Stomach smooth muscle (tissue), 2 donors: ENCODE data around the gene CNTN1.

Experiments
- H3K27ac ChIP-seq: one replicate; pipeline ENCODE4 v1.7.0; 2013; ENCODE audit warnings: mild to moderate bottlenecking, low read length, inconsistent platforms
- H3K27me3 ChIP-seq, 2 donors: one replicate each; pipeline ENCODE4 v1.7.0; 2013; ENCODE audit warnings: low read length in 2 of 2; ENCODE audit not compliant: insufficient read depth in 2 of 2, control insufficient read depth in 1 of 2
- H3K36me3 ChIP-seq, 2 donors: one replicate each; pipeline ENCODE4 v1.7.0; 2013; ENCODE audit warnings: low read length in 2 of 2; ENCODE audit not compliant: control insufficient read depth in 2 of 2, insufficient read depth in 2 of 2
- H3K4me1 ChIP-seq: one replicate; pipeline ENCODE4 v1.7.0; 2013; ENCODE audit warnings: low read length; ENCODE audit not compliant: control insufficient read depth, insufficient read depth
- H3K4me3 ChIP-seq, 2 donors: one replicate each; pipeline ENCODE4 v1.7.0; 2013; ENCODE audit warnings: low read length in 2 of 2
- H3K9ac ChIP-seq, 2 donors: one replicate each; pipeline ENCODE4 v1.7.0; 2013; ENCODE audit warnings: low read length in 2 of 2, mild to moderate bottlenecking in 1 of 2
- H3K9me3 ChIP-seq, 2 donors: one replicate each; pipeline ENCODE4 v1.7.0; 2013; ENCODE audit warnings: low read length in 2 of 2; ENCODE audit not compliant: control insufficient read depth in 2 of 2
- donor health status: healthy.
- donor health status: Pancreatic carcinoma.

The CNTN1 gene

DNA sequence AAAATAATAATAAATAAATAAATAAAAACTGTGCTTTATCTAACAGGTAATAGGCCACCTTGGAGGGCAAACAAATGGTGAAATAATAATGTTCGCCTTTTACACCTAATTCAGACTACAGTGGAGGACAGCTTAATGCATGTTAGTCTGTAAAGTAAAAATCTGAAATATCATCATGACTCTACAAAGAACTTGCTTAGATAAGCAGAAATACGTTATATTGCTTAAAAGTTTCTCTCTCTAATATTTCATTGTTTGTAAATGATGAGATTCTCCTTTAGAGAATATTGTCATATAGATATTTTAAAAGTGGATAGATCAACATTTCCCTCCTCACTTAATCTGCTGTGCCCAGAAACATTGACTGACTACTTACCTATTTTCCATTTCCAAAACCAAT, 397.2 kb downstream of the CNTN1 start:
- peaks cover 2 to 3% of the 10 kb centered on the region in 2 donors for H3K9me3 ChIP-seq
- no peaks in the 10 kb centered on the region for H3K4me1 ChIP-seq
- no peak overlapping the region for H3K9ac ChIP-seq
- H3K27me3 ChIP-seq: no peaks in the 10 kb centered on the region
- no peak overlapping the region for H3K4me3 ChIP-seq
- H3K36me3 ChIP-seq: no peaks in the 10 kb centered on the region
- H3K27ac ChIP-seq: no peak overlapping the region

DNA sequence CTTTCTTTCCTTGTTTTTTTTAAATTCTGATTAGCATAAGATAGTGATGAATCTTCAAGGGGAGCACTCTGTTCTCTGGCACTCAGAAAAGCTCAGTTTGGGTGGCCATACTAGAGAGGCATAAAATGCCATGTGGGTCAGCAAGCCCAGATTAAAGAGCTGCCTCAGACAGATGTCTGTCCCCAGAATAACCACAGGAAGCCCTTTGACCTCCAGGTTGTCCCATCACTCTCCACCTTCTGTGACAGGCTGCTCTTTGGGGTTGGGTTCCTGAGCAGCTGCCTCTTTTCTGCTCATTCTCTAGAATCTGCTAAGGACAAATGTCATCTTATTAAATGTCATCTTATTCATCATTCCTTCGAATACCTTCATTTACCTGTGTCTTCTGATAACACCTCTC, 399.9 kb downstream of the CNTN1 start:
- no peaks in the 10 kb centered on the region for H3K27me3 ChIP-seq

GRCh38 chr12:41096797-41097196, 404.6 kb downstream of the CNTN1 start:
- H3K4me1 ChIP-seq: no peaks in the 10 kb centered on the region
- no peak overlapping the region for H3K4me3 ChIP-seq
- no peaks in the 10 kb centered on the region for H3K36me3 ChIP-seq
- H3K27ac ChIP-seq: no peak overlapping the region
- no peaks in the 10 kb centered on the region for H3K27me3 ChIP-seq
- no peak overlapping the region for H3K9ac ChIP-seq
- peaks cover 2 to 3% of the 10 kb centered on the region in 2 donors for H3K9me3 ChIP-seq

More for the DNA sequence above, 399.9 kb downstream of the CNTN1 start:
- H3K9me3 ChIP-seq: peaks cover 2 to 3% of the 10 kb centered on the region in 2 donors
- H3K9ac ChIP-seq: no peak overlapping the region
- no peaks in the 10 kb centered on the region for H3K4me1 ChIP-seq
- H3K4me3 ChIP-seq: no peak overlapping the region
- H3K27ac ChIP-seq: no peak overlapping the region
- H3K36me3 ChIP-seq: no peaks in the 10 kb centered on the region

GRCh38 chr12:41100572-41100971, 408.3 kb downstream of the CNTN1 start:
- Histone ChIP-seq H3K9me3 (no peaks in the 10 kb centered on the region), H3K4me1 (no peaks in the 10 kb centered on the region), H3K4me3 (no peak overlapping the region), H3K9ac (no peak overlapping the region), H3K27ac (no peak overlapping the region), H3K27me3 (no peaks in the 10 kb centered on the region), H3K36me3 (no peaks in the 10 kb centered on the region)

GRCh38 chr12:41101806-41102205, 409.6 kb downstream of the CNTN1 start:
- no peaks in the 10 kb centered on the region for H3K36me3 ChIP-seq
- no peak overlapping the region for H3K27ac ChIP-seq

GRCh38 chr12:41103614-41104013, 411.4 kb downstream of the CNTN1 start:
- H3K36me3 ChIP-seq: no peaks in the 10 kb centered on the region
- H3K9ac ChIP-seq: no peak overlapping the region
- no peaks in the 10 kb centered on the region for H3K9me3 ChIP-seq
- no peak overlapping the region for H3K4me3 ChIP-seq
- H3K4me1 ChIP-seq: no peaks in the 10 kb centered on the region
- H3K27me3 ChIP-seq: no peaks in the 10 kb centered on the region
- no peak overlapping the region for H3K27ac ChIP-seq

More at GRCh38 chr12:41101806-41102205, 409.6 kb downstream of the CNTN1 start:
- Histone ChIP-seq H3K27me3 (no peaks in the 10 kb centered on the region), H3K4me1 (no peaks in the 10 kb centered on the region), H3K9ac (no peak overlapping the region), H3K4me3 (no peak overlapping the region), H3K9me3 (no peaks in the 10 kb centered on the region)

DNA sequence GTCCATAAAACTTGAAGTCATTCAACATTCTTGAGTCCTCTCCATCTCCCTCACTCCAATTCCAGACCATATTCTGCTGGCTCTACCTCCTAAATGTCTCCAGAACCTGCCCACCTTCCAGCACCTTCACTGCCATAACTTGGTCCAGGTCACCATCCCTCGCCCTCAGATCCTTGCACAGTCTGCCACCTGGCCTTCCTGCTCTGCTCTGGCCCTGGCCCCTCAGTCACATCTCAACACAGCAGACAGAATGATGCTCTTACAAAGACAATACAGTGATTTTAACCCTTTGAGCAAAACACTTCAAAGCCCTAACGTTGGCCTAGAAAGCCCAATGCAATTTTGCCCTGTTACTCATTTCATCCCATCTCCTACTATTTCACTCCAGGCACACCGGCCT, 414.1 kb downstream of the CNTN1 start:
- H3K4me3 ChIP-seq: no peak overlapping the region

GRCh38 chr12:41108032-41108431, 415.8 kb downstream of the CNTN1 start:
- H3K9me3 ChIP-seq: no peaks in the 10 kb centered on the region
- no peaks in the 10 kb centered on the region for H3K27me3 ChIP-seq
- H3K36me3 ChIP-seq: no peaks in the 10 kb centered on the region
- no peak overlapping the region for H3K27ac ChIP-seq
- H3K4me1 ChIP-seq: no peaks in the 10 kb centered on the region
- no peak overlapping the region for H3K4me3 ChIP-seq
- H3K9ac ChIP-seq: no peak overlapping the region

More for the DNA sequence above, 414.1 kb downstream of the CNTN1 start:
- no peaks in the 10 kb centered on the region for H3K4me1 ChIP-seq
- H3K9ac ChIP-seq: no peak overlapping the region
- H3K9me3 ChIP-seq: no peaks in the 10 kb centered on the region
- no peak overlapping the region for H3K27ac ChIP-seq
- no peaks in the 10 kb centered on the region for H3K36me3 ChIP-seq
- no peaks in the 10 kb centered on the region for H3K27me3 ChIP-seq

GRCh38 chr12:41112903-41113302, 420.7 kb downstream of the CNTN1 start:
- H3K27me3 ChIP-seq: no peaks in the 10 kb centered on the region
- no peaks in the 10 kb centered on the region for H3K9me3 ChIP-seq
- no peak overlapping the region for H3K4me3 ChIP-seq
- H3K36me3 ChIP-seq: no peaks in the 10 kb centered on the region
- H3K9ac ChIP-seq: no peak overlapping the region
- H3K27ac ChIP-seq: no peak overlapping the region
- no peaks in the 10 kb centered on the region for H3K4me1 ChIP-seq

DNA sequence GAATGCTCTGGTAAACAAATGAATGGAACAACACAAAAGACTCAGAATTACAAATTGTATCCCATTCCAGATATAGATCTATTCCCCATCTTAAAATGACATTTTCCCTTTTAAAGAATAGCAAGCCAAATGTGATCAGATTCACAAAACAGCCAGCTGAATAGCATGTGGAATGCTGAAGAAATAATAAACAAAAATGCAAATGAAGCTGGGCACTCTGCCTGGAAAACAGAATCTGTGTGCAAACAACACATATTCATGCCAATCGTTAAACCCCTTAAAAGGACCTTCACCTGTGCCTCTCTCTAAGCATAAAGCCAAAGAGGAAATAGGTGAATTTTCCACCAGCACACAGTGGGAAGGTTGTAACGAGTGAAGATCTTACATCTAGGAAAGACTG, 428.0 kb downstream of the CNTN1 start:
- Histone ChIP-seq H3K9me3 (no peaks in the 10 kb centered on the region), H3K27ac (no peak overlapping the region), H3K36me3 (no peaks in the 10 kb centered on the region), H3K4me3 (no peak overlapping the region), H3K9ac (no peak overlapping the region), H3K4me1 (peaks cover 2% of the 10 kb centered on the region), H3K27me3 (no peaks in the 10 kb centered on the region)

- H3K4me3 ChIP-seq: no peak overlapping the region
- peaks cover 2% of the 10 kb centered on the region for H3K4me1 ChIP-seq
- no peak overlapping the region for H3K27ac ChIP-seq
- H3K9me3 ChIP-seq: peaks cover 0 to 1% of the 10 kb centered on the region in 2 donors
- no peak overlapping the region for H3K9ac ChIP-seq
- H3K27me3 ChIP-seq: no peaks in the 10 kb centered on the region
- no peaks in the 10 kb centered on the region for H3K36me3 ChIP-seq
Observed at GRCh38 chr12:41121374-41121773, 429.1 kb downstream of the CNTN1 start.
